ENCODE results near the gene ZDHHC14. TPM values are rescaled to one million over a fixed set of nuclear protein-coding genes. Genes with fewer than 3 reads are reported as not detected.

Gene ZDHHC14
- total RNA-seq, 2 donors from 2014 or later: 10.2 to 10.6 TPM

DNA sequence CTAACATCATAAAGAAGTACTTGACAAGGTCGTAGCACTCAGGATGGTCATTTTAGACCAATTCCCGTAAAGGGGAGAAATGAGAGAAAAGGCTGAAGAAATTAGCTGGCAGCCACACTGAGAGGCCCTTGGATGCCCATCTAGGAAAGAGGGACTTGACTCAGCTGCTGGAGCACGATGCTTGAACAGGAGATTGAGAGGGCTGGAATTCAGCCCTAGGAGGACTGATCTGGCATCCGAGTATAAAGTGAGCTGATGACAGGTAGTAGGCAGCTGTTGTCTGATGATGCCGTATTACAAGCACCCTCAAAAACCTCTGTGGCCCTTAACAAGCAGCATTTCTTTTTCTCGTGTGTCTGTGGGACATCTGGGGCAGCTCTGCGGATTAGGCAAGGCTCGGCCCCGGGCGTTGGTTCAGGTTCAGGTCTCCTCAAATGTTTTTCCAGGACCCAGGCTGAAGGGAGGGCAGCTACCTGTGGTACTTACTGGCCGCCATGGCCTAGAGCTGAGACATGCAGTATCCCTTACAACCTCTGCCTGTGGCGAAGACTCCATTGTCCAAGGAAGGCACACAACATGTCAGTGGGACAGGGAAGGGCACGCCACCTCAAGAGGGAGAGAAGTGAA, 222.4 kb downstream of the ZDHHC14 start:
- Histone ChIP-seq H3K27ac (no peak overlapping the region), H3K36me3 (replicated peaks in 1 of 2; ENCODE audit: insufficient read depth in 1 of 2, low read depth in 2 of 2) (no peaks in the 10 kb centered on the region), H3K4me3 (no peak overlapping the region), H3K9me3 (no peaks in the 10 kb centered on the region), H3K27me3 (no peaks in the 10 kb centered on the region), H3K4me1 (no peaks in the 10 kb centered on the region)
- intact Hi-C loops (cut with DNase I): no loop called here
- WGBS, 2 donors: 91 to 92% methylated on average over 10 to 13 of the region's 13 CpGs
- ATAC-seq (no peak), DNase-seq (no peak)
- no peak for TF ChIP-seq POLR2A (IDR thresholded peaks at IDR 0.05)
- TF ChIP-seq, protein P1, sequence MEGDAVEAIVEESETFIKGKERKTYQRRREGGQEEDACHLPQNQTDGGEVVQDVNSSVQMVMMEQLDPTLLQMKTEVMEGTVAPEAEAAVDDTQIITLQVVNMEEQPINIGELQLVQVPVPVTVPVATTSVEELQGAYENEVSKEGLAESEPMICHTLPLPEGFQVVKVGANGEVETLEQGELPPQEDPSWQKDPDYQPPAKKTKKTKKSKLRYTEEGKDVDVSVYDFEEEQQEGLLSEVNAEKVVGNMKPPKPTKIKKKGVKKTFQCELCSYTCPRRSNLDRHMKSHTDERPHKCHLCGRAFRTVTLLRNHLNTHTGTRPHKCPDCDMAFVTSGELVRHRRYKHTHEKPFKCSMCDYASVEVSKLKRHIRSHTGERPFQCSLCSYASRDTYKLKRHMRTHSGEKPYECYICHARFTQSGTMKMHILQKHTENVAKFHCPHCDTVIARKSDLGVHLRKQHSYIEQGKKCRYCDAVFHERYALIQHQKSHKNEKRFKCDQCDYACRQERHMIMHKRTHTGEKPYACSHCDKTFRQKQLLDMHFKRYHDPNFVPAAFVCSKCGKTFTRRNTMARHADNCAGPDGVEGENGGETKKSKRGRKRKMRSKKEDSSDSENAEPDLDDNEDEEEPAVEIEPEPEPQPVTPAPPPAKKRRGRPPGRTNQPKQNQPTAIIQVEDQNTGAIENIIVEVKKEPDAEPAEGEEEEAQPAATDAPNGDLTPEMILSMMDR (IDR thresholded peaks at IDR 0.05): no peak

- DNase-seq: no peak
- Histone ChIP-seq H3K27me3 (no peaks in the 10 kb centered on the region), H3K4me3 (no peak overlapping the region), H3K36me3 (replicated peaks in 1 of 2; ENCODE audit: insufficient read depth in 1 of 2, low read depth in 2 of 2) (no peaks in the 10 kb centered on the region), H3K4me1 (no peaks in the 10 kb centered on the region), H3K9me3 (no peaks in the 10 kb centered on the region), H3K27ac (no peak overlapping the region)
- ATAC-seq: no peak
- TF ChIP-seq, protein P1 (IDR thresholded peaks at IDR 0.05): no peak
- TF ChIP-seq POLR2A (IDR thresholded peaks at IDR 0.05): no peak
- intact Hi-C loops (cut with DNase I): no loop called here
- WGBS, 2 donors: 92 to 94% methylated on average over 5 of the region's 5 CpGs
Observed at GRCh38 chr6:157603971-157604370, 223.0 kb downstream of the ZDHHC14 start.

DNA sequence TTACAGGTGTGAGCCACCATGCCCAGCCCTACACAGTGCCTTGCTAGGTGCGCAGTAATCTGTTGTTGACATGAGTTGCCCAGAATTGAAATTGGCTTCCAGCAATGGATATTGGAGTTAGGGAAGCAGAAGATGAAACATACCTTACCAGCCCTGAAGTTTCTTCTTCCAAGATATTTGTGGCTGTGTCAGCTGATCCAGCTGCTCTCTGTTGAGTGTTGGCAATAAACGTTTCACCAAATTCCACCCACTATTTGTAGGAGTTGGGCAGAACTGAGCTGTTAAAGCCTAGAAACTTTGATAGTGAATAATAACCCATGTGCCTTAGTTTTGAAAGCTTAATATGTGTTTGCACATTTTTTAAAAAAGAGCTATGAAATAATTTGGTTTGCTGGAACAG, 223.8 kb downstream of the ZDHHC14 start:
- intact Hi-C loops (cut with DNase I): no loop called here
- Histone ChIP-seq H3K36me3 (replicated peaks in 1 of 2; ENCODE audit: insufficient read depth in 1 of 2, low read depth in 2 of 2) (no peaks in the 10 kb centered on the region), H3K4me3 (no peak overlapping the region), H3K27ac (no peak overlapping the region), H3K27me3 (no peaks in the 10 kb centered on the region), H3K4me1 (no peaks in the 10 kb centered on the region), H3K9me3 (no peaks in the 10 kb centered on the region)
- TF ChIP-seq POLR2A (IDR thresholded peaks at IDR 0.05): no peak
- TF ChIP-seq, protein P1 (IDR thresholded peaks at IDR 0.05): no peak
- ATAC-seq: no peak
- no peak for DNase-seq
- WGBS, 2 donors: 17 to 51% methylated on average over 1 to 2 of the region's 2 CpGs

GRCh38 chr6:157605484-157605883, 224.5 kb downstream of the ZDHHC14 start:
- 84 to 89% methylated on average over 7 to 8 of the region's 8 CpGs for WGBS, 2 donors
- ATAC-seq (no peak), DNase-seq (no peak)
- Histone ChIP-seq H3K9me3 (no peaks in the 10 kb centered on the region), H3K36me3 (replicated peaks in 1 of 2; ENCODE audit: insufficient read depth in 1 of 2, low read depth in 2 of 2) (no peaks in the 10 kb centered on the region), H3K4me3 (no peak overlapping the region), H3K4me1 (no peaks in the 10 kb centered on the region), H3K27me3 (no peaks in the 10 kb centered on the region), H3K27ac (no peak overlapping the region)
- TF ChIP-seq, protein P1 (IDR thresholded peaks at IDR 0.05): no peak
- TF ChIP-seq POLR2A (IDR thresholded peaks at IDR 0.05): no peak
- intact Hi-C loops (cut with DNase I): no loop called here

- no peak for ATAC-seq
- H3K4me3 ChIP-seq: no peak overlapping the region
- intact Hi-C loops (cut with DNase I): no loop called here
- TF ChIP-seq POLR2A (IDR thresholded peaks at IDR 0.05): no peak
- TF ChIP-seq, protein P1 (IDR thresholded peaks at IDR 0.05): no peak
- H3K27me3 ChIP-seq: no peaks in the 10 kb centered on the region
- DNase-seq: no peak
- no peaks in the 10 kb centered on the region for H3K9me3 ChIP-seq
- WGBS, 2 donors: 75 to 78% methylated on average over 9 of the region's 9 CpGs
- H3K27ac ChIP-seq: no peak overlapping the region
- H3K4me1 ChIP-seq: no peaks in the 10 kb centered on the region
- H3K36me3 ChIP-seq (replicated peaks in 1 of 2; ENCODE audit: insufficient read depth in 1 of 2, low read depth in 2 of 2): no peaks in the 10 kb centered on the region
Observed at GRCh38 chr6:157606516-157606915, 225.5 kb downstream of the ZDHHC14 start.

All from body of pancreas (tissue), 4 donors.